IMR-90 (cell line): ENCODE data around the gene INF2. TPM values are rescaled to one million over a fixed set of nuclear protein-coding genes. Genes with fewer than 3 reads are reported as not detected.

Experiments used
- ATAC-seq: fragments of 200-7000 bp; cut with Tn5 transposase; 2 replicates; pipeline ENCODE4 v1.9.1; 2020; ENCODE audit warnings: low read depth, mild to moderate bottlenecking, moderate library complexity
- BruUV-seq: library from RNA; stranded (reverse); fragments of 400-500 nt; replicated peaks from 2 replicates; lab custom pipeline; 2021; lab: Mats Ljungman, UMichigan
- CTCF ChIA-PET: fragments of 300-600 bp; formaldehyde crosslinking; extraction: SDS; loops from one replicate; lab custom pipeline; 2021; ENCODE audit warnings: antibody characterized with exemption; lab: Yijun Ruan, JAX
- POLR2A ChIA-PET: fragments of 300-600 bp; sonication (Branson Sonifier 250); formaldehyde crosslinking; loops from one replicate; lab custom pipeline; 2022; ENCODE audit warnings: antibody characterized with exemption; ENCODE audit not compliant: unreplicated experiment; lab: Charles Lee
- DNase-seq: peaks from one replicate; pipeline ENCODE4 v3.0.0; 2013
- H2AFZ ChIP-seq: replicated peaks from 2 replicates; pipeline ENCODE3; 2013; ENCODE audit warnings: low read length, mild to moderate bottlenecking; ENCODE audit not compliant: poor library complexity
- H2AK5ac ChIP-seq: 2 replicates; pipeline ENCODE4 v1.6.1; 2013; ENCODE audit warnings: low read depth, low read length, inconsistent platforms
- H2AK9ac ChIP-seq: replicated peaks from 2 replicates; pipeline ENCODE3; 2013; ENCODE audit warnings: mild to moderate bottlenecking, low read depth, low read length, moderate library complexity; ENCODE audit not compliant: poor library complexity
- H2BK120ac ChIP-seq: 2 replicates; pipeline ENCODE4 v1.6.1; 2013; ENCODE audit warnings: low read depth, low read length, inconsistent platforms
- H2BK15ac ChIP-seq: 3 replicates; pipeline ENCODE4 v1.6.1; 2013; ENCODE audit warnings: low read depth, low read length, inconsistent platforms
- H2BK20ac ChIP-seq: 2 replicates; pipeline ENCODE4 v1.6.1; 2013; ENCODE audit warnings: low read depth, mild to moderate bottlenecking, inconsistent platforms, low read length, moderate library complexity
- H2BK5ac ChIP-seq: 2 replicates; pipeline ENCODE4 v1.6.1; 2013; ENCODE audit warnings: mild to moderate bottlenecking, low read depth, low read length, inconsistent platforms; ENCODE audit not compliant: poor library complexity, severe bottlenecking
- H3K14ac ChIP-seq: replicated peaks from 2 replicates; pipeline ENCODE4 v1.6.1; 2013; ENCODE audit warnings: low read depth, low read length, inconsistent platforms
- H3K18ac ChIP-seq: 2 replicates; pipeline ENCODE4 v1.6.1; 2013; ENCODE audit warnings: low read depth, low read length, control low read depth
- H3K23ac ChIP-seq: 2 replicates; pipeline ENCODE4 v1.6.1; 2013; ENCODE audit warnings: low read depth, low read length, inconsistent platforms
- H3K27ac ChIP-seq: 2 replicates; pipeline ENCODE4 v1.5.1; 2013; ENCODE audit warnings: mild to moderate bottlenecking, control low read depth, low read length; ENCODE audit not compliant: insufficient read depth
- H3K27me3 ChIP-seq: 2 replicates; pipeline ENCODE4 v1.6.1; 2013; ENCODE audit warnings: low read length; ENCODE audit not compliant: control insufficient read depth, insufficient read depth
- H3K36me3 ChIP-seq: 2 replicates; pipeline ENCODE4 v1.6.1; 2013; ENCODE audit warnings: low read length, mixed read lengths; ENCODE audit not compliant: control insufficient read depth, insufficient read depth
- H3K4ac ChIP-seq: 2 replicates; pipeline ENCODE4 v1.6.1; 2013; ENCODE audit warnings: low read depth, low read length, inconsistent platforms
- H3K4me1 ChIP-seq: 2 replicates; pipeline ENCODE4 v1.6.1; 2013; ENCODE audit warnings: low read length, mixed read lengths; ENCODE audit not compliant: control insufficient read depth, insufficient read depth
- H3K4me2 ChIP-seq: 2 replicates; pipeline ENCODE4 v1.6.1; 2013; ENCODE audit warnings: low read depth, mild to moderate bottlenecking, control low read depth, low read length, moderate library complexity
- H3K4me3 ChIP-seq: 2 replicates; pipeline ENCODE4 v1.5.1; 2013; ENCODE audit warnings: low read depth, mild to moderate bottlenecking, control low read depth, low read length, moderate library complexity; ENCODE audit not compliant: insufficient read depth
- H3K56ac ChIP-seq: 2 replicates; pipeline ENCODE4 v1.6.1; 2013; ENCODE audit warnings: low read length, inconsistent platforms; ENCODE audit not compliant: insufficient read depth; ENCODE audit errors: extremely low read depth
- H3K79me1 ChIP-seq, 2 experiments: 2 replicates each; pipeline ENCODE4 v1.6.1; 2013; ENCODE audit warnings: low read length in 2 of 2, inconsistent platforms in 1 of 2, low read depth in 1 of 2
- H3K9ac ChIP-seq: 2 replicates; pipeline ENCODE4 v1.6.1; 2013; ENCODE audit warnings: low read depth, low read length, control low read depth
- H3K9me1 ChIP-seq: 2 replicates; pipeline ENCODE4 v1.6.1; 2013; ENCODE audit warnings: low read length, inconsistent platforms; ENCODE audit not compliant: insufficient read depth
- H3K9me3 ChIP-seq: 2 replicates; pipeline ENCODE4 v1.6.1; 2013; ENCODE audit warnings: low read length; ENCODE audit not compliant: control insufficient read depth, insufficient read depth
- H4K20me1 ChIP-seq: 2 replicates; pipeline ENCODE4 v1.6.1; 2013; ENCODE audit warnings: low read length, inconsistent platforms; ENCODE audit not compliant: insufficient read depth
- H4K5ac ChIP-seq: 2 replicates; pipeline ENCODE4 v1.6.1; 2013; ENCODE audit warnings: mild to moderate bottlenecking, low read depth, low read length, control low read depth
- H4K8ac ChIP-seq, 2 experiments: 2 replicates each; pipeline ENCODE4 v1.6.1; 2013; ENCODE audit warnings: low read depth in 2 of 2, low read length in 2 of 2, control low read depth in 1 of 2, inconsistent platforms in 1 of 2
- H4K91ac ChIP-seq: 2 replicates; pipeline ENCODE4 v1.6.1; 2013; ENCODE audit warnings: low read depth, low read length, inconsistent platforms; ENCODE audit not compliant: insufficient read depth
- BHLHE40 ChIP-seq: fragments of 150-350 bp; IDR thresholded peaks from 2 replicates; pipeline ENCODE4 v1.6.1; 2016; ENCODE audit warnings: mild to moderate bottlenecking, low read depth, low read length
- CHD1 ChIP-seq: IDR thresholded peaks from 2 replicates; pipeline ENCODE4 v1.6.1; 2012; ENCODE audit warnings: low read depth, low read length, improper control_type of control experiment
- CTCF ChIP-seq: conservative IDR thresholded peaks from 2 replicates; pipeline ENCODE4 v1.5.1; 2012; ENCODE audit warnings: mild to moderate bottlenecking, low read depth, low read length, improper control_type of control experiment
- ELK1 ChIP-seq: fragments of 150-350 bp; IDR thresholded peaks from 2 replicates; pipeline ENCODE4 v1.6.1; 2016; ENCODE audit warnings: low read depth, mild to moderate bottlenecking, low read length, moderate library complexity, borderline replicate concordance
- FOS ChIP-seq: fragments of 150-350 bp; IDR thresholded peaks from 2 replicates; pipeline ENCODE4 v1.6.1; 2016; ENCODE audit warnings: low read depth, low read length
- MAFK ChIP-seq: IDR thresholded peaks from 2 replicates; pipeline ENCODE4 v1.6.1; 2012; ENCODE audit warnings: low read depth, low read length, improper control_type of control experiment
- MAZ ChIP-seq: IDR thresholded peaks from 2 replicates; pipeline ENCODE4 v1.6.1; 2012; ENCODE audit warnings: low read depth, mild to moderate bottlenecking, low read length, improper control_type of control experiment, moderate library complexity, borderline replicate concordance
- MXI1 ChIP-seq: IDR thresholded peaks from 2 replicates; pipeline ENCODE4 v1.6.1; 2012; ENCODE audit warnings: low read depth, mild to moderate bottlenecking, low read length, moderate library complexity, borderline replicate concordance
- NFE2L2 ChIP-seq: fragments of 150-350 bp; IDR thresholded peaks from 2 replicates; pipeline ENCODE4 v1.6.1; 2016; ENCODE audit warnings: low read depth, mild to moderate bottlenecking, low read length
- POLR2A ChIP-seq: IDR thresholded peaks from 2 replicates; pipeline ENCODE4 v1.6.1; 2012; ENCODE audit warnings: mild to moderate bottlenecking, low read depth, low read length
- RAD21 ChIP-seq: IDR thresholded peaks from 2 replicates; pipeline ENCODE4 v1.6.1; 2012; ENCODE audit warnings: low read length, improper control_type of control experiment
- RCOR1 ChIP-seq: IDR thresholded peaks from 2 replicates; pipeline ENCODE4 v1.6.1; 2012; ENCODE audit warnings: mild to moderate bottlenecking, low read length, improper control_type of control experiment; ENCODE audit not compliant: insufficient replicate concordance
- RFX5 ChIP-seq: IDR thresholded peaks from 2 replicates; pipeline ENCODE4 v1.8.0; 2012; ENCODE audit warnings: low read depth, mild to moderate bottlenecking, low read length, moderate library complexity
- SMC3 ChIP-seq: fragments of 150-350 bp; IDR thresholded peaks from 2 replicates; pipeline ENCODE4 v1.6.1; 2016; ENCODE audit warnings: low read depth, mild to moderate bottlenecking, antibody characterized with exemption, low read length, moderate library complexity
- USF2 ChIP-seq: fragments of 150-350 bp; IDR thresholded peaks from 2 replicates; pipeline ENCODE4 v1.6.1; 2017; ENCODE audit warnings: mild to moderate bottlenecking, antibody characterized with exemption, low read length, low read depth
- WGBS, 2 experiments: methylation state at CpG; one replicate each; pipeline versions ENCODE4 v1.1.5 to v1.1.7; 2013; ENCODE audit warnings: missing lambda C conversion rate in 2 of 2; ENCODE audit not compliant: insufficient read length in 1 of 2; ENCODE audit errors: extremely low coverage in 2 of 2; 5-methylcytosine and 5-hydroxymethylcytosine counted together
- dilution Hi-C: fragments of 300-500 bp; cut with HindIII; formaldehyde crosslinking; loops from one replicate; pipeline ENCODE4 v1.14.3; 2018; ENCODE audit warnings: low sequenced_read_pairs; ENCODE audit not compliant: unreplicated experiment
- in situ Hi-C: fragments of 300-500 bp; cut with MboI; formaldehyde crosslinking; loops from 3 replicates; pipeline ENCODE4 v1.14.3; 2019; ENCODE audit warnings: low sequenced_read_pairs, inconsistent platforms, mixed read lengths
- intact Hi-C: fragments of 100-400 bp; cut with micrococcal nuclease; formaldehyde crosslinking; loops from 2 replicates; pipeline ENCODE4 v1.10.0; 2022
- polyA plus RNA-seq, 3 experiments: library from polyadenylated mRNA; depleted of rRNA; stranded (reverse); fragments of >200 nt; gene quantifications; 2 replicates each; pipeline ENCODE4 v1.2.3, GENCODE V29; 2012; ENCODE audit warnings: low replicate concordance in 1 of 3
- total RNA-seq: library from RNA; depleted of rRNA; stranded (reverse); fragments of >200 nt; gene quantifications from 2 replicates; pipeline ENCODE4 v1.2.3, GENCODE V29; 2012

Gene INF2
- total and polyA plus RNA-seq, 2 of the 4 experiments (the other 2 are of a cell fraction), result 16.8 to 62.1 TPM

GRCh38 chr14:104717137-104717536 is 27.7 kb downstream of the INF2 start:
- WGBS, 2 experiments, result 100% methylated on average over 4 of the region's 22 CpGs; no CpG with 5 or more reads in 1 of the 2 experiments
- Histone ChIP-seq H3K9ac (no peak overlapping the region), H3K56ac (no peak overlapping the region), H2AK5ac (no peak overlapping the region), H2AK9ac (peak overlapping the region; percentile 16), H2BK20ac (no peak overlapping the region), H3K4me1 (peaks cover 7% of the 10 kb centered on the region), H3K36me3 (peaks cover 62% of the 10 kb centered on the region), H3K27ac (no peak overlapping the region), H3K4me3 (no peak overlapping the region), H4K20me1 (peaks cover 11% of the 10 kb centered on the region), H4K5ac (no peak overlapping the region), H2BK5ac (no peak overlapping the region), H3K4ac (no peak overlapping the region), H3K9me1 (no peaks in the 10 kb centered on the region), H3K27me3 (no peaks in the 10 kb centered on the region), H3K4me2 (no peak overlapping the region), H2BK120ac (no peak overlapping the region), H3K9me3 (no peaks in the 10 kb centered on the region), H3K79me1 (peaks cover 9 to 10% of the 10 kb centered on the region in 2 experiments; a peak in 3 of 4 replicates), H4K8ac (no peak overlapping the region), H2BK15ac (no peak overlapping the region), H4K91ac (no peak overlapping the region), H3K23ac (no peak overlapping the region), H3K14ac (no peak overlapping the region), H3K18ac (no peak overlapping the region), H2AFZ (no peak overlapping the region)
- intact Hi-C loops (no loop called here), in situ Hi-C loops (no loop called here), dilution Hi-C loops (no loop called here)
- ChIA-PET CTCF (no interaction called here), POLR2A (no interaction called here)
- DNase-seq, result no peak
- TF ChIP-seq CHD1 (no peak), POLR2A (no peak), BHLHE40 (no peak), RFX5 (no peak), ELK1 (no peak), SMC3 (no peak), RCOR1 (no peak), MAFK (no peak), MAZ (no peak), FOS (no peak), CTCF (no peak), RAD21 (no peak), MXI1 (no peak), USF2 (no peak), NFE2L2 (no peak)
- BruUV-seq, result no TSS peak
- ATAC-seq, result no peak
